ENCODE data around the gene TOR2A. TPM values are rescaled to one million over a fixed set of nuclear protein-coding genes. Genes with fewer than 3 reads are reported as not detected.

Gene TOR2A
- total RNA-seq, 3 donors from 2014 or later = 9.5 to 16.7 (median 9.6) TPM

DNA sequence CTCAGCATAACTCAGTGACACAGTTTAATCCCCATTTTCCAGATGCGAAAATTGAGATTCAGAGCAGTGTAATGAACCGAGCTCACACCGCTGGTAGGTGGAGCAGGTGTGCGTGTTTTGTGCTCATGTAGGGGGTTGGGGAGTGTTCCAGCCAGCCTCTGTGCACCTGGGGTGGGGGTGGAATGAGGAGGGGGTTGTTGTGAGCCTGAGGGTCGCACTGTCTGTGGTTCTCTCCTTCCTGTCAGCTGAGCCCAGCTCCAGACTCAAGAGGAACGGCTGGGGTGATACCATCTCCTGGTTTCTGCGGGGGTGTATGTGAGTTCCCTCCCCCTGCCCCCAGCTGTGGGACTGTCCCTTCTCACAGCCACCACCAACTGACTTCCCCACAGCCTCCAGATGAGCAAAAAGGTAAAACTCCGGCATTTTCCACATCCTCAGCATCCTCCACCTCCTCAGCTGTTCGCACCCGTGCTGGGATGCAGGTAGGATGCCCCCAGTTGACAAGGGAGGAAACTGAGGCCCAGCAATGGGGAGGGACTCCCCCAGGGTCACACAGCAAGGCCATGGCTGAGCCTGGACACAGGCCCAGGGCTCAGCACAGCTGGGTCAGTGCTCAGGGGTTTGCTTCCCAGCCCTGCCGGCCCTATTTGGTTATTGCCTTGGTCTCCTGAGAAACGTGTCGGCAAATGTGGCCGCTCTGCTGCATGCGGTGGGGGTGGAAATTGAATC lies 41.3 kb upstream of the TOR2A start:
- H3K4me3 ChIP-seq = peak overlapping the region in 2 of 3 donors; percentile 30 to 41
- intact Hi-C loops (cut with DNase I; ENCODE audit: low total_unique reads) = loop anchor here (5.0 kb wide), 1 partner anchor 1189 kb away; no protein-coding TSS in a partner anchor
- H3K27ac ChIP-seq = peak overlapping the region in 1 of 2 donors; percentile 52

DNA sequence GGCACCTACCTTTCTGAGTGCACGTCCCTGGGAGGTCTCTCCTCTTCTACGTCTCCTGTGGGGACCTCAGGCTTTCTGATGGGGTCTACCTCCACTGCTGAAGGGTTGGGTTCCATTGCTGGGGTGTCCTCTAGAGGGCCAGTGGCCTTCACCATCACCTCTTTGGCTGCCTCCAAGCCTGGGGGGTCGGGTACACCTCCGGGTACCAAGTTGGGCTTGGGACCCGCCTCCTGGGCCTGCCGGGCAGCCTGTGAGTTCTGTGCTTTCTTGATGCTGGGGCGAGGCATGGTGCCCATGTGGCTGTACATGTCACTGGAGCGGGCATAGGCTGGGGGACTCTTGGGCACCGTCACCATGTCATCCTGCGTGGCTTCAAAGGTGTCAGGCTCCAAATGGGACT lies 38.9 kb upstream of the TOR2A start:
- H3K4me3 ChIP-seq = no peak overlapping the region
- intact Hi-C loops (cut with DNase I; ENCODE audit: low total_unique reads) = no loop called here
- no peak for DNase-seq (ENCODE audit: low spot score in 2 of 2)

More for the DNA sequence above, 41.3 kb upstream of the TOR2A start:
- TF ChIP-seq POLR2A (IDR thresholded peaks at IDR 0.05) (no peak), POLR2AphosphoS5 (IDR thresholded peaks at IDR 0.05) (no peak)
- TF ChIP-seq, protein P1, sequence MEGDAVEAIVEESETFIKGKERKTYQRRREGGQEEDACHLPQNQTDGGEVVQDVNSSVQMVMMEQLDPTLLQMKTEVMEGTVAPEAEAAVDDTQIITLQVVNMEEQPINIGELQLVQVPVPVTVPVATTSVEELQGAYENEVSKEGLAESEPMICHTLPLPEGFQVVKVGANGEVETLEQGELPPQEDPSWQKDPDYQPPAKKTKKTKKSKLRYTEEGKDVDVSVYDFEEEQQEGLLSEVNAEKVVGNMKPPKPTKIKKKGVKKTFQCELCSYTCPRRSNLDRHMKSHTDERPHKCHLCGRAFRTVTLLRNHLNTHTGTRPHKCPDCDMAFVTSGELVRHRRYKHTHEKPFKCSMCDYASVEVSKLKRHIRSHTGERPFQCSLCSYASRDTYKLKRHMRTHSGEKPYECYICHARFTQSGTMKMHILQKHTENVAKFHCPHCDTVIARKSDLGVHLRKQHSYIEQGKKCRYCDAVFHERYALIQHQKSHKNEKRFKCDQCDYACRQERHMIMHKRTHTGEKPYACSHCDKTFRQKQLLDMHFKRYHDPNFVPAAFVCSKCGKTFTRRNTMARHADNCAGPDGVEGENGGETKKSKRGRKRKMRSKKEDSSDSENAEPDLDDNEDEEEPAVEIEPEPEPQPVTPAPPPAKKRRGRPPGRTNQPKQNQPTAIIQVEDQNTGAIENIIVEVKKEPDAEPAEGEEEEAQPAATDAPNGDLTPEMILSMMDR (IDR thresholded peaks at IDR 0.05) = no peak
- Histone ChIP-seq H3K27me3 (no peaks in the 10 kb centered on the region), H3K36me3 (no peaks in the 10 kb centered on the region), H3K9me3 (no peaks in the 10 kb centered on the region), H3K4me1 (no peaks in the 10 kb centered on the region)
- no peak for DNase-seq (ENCODE audit: low spot score in 2 of 2)

DNA sequence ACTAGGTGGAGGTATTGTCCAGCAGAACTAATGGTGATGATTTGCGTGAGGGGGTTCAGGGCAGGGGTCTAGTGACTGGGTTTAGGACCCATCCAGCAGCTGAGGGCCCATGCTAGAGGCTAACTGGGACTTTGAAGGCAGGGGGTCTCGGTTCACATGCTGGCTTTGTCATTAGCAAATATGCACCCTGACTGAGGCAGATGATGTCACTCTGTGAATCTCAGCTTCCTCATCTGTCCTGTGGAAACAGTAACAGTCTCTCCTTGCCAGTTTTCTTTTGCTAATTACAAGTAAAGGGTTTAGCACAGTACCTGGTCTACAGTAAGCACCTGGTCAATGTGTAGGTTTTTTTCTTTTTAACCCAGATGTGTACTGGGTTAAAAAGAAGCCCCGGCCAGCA lies 38.2 kb upstream of the TOR2A start:
- intact Hi-C loops (cut with DNase I; ENCODE audit: low total_unique reads) = no loop called here
- Histone ChIP-seq H3K36me3 (no peaks in the 10 kb centered on the region), H3K27me3 (no peaks in the 10 kb centered on the region), H3K4me1 (no peaks in the 10 kb centered on the region), H3K4me3 (no peak overlapping the region), H3K9me3 (no peaks in the 10 kb centered on the region), H3K27ac (no peak overlapping the region)
- no peak for DNase-seq (ENCODE audit: low spot score in 2 of 2)
- TF ChIP-seq POLR2A (IDR thresholded peaks at IDR 0.05) = no peak
- TF ChIP-seq POLR2AphosphoS5 (IDR thresholded peaks at IDR 0.05) = no peak
- TF ChIP-seq, protein P1 (IDR thresholded peaks at IDR 0.05) = no peak

More for the DNA sequence above, 38.9 kb upstream of the TOR2A start:
- TF ChIP-seq, protein P1 (IDR thresholded peaks at IDR 0.05) = no peak
- TF ChIP-seq POLR2A (IDR thresholded peaks at IDR 0.05) = no peak
- TF ChIP-seq POLR2AphosphoS5 (IDR thresholded peaks at IDR 0.05) = no peak
- no peaks in the 10 kb centered on the region for H3K4me1 ChIP-seq
- H3K9me3 ChIP-seq = no peaks in the 10 kb centered on the region
- no peak overlapping the region for H3K27ac ChIP-seq
- H3K36me3 ChIP-seq = no peaks in the 10 kb centered on the region
- H3K27me3 ChIP-seq = no peaks in the 10 kb centered on the region

DNA sequence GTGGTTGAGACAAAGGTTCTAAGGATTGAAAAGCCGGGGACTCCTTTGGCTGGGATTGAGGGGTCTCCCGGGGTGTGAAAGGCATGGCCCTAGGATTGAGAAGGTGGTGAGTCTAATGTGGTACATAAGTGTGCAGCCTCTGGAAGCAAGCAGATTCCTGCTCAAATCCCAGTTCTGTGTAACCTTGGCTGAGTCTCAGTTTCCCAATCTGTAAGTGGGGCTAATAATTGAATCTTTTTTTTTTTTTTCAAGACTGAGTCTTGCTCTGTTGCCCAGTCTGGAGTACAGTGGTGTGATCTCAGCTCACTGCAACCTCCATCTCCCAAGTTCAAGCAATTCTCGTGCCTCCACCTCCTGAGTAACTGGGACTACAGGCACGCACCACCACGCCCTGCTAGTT lies 37.5 kb upstream of the TOR2A start:
- Histone ChIP-seq H3K9me3 (no peaks in the 10 kb centered on the region), H3K4me1 (no peaks in the 10 kb centered on the region), H3K4me3 (no peak overlapping the region), H3K27me3 (no peaks in the 10 kb centered on the region), H3K36me3 (no peaks in the 10 kb centered on the region), H3K27ac (no peak overlapping the region)
- no peak for DNase-seq (ENCODE audit: low spot score in 2 of 2)
- TF ChIP-seq POLR2A (IDR thresholded peaks at IDR 0.05) = no peak
- TF ChIP-seq, protein P1 (IDR thresholded peaks at IDR 0.05) = no peak
- TF ChIP-seq POLR2AphosphoS5 (IDR thresholded peaks at IDR 0.05) = no peak
- intact Hi-C loops (cut with DNase I; ENCODE audit: low total_unique reads) = no loop called here

DNA sequence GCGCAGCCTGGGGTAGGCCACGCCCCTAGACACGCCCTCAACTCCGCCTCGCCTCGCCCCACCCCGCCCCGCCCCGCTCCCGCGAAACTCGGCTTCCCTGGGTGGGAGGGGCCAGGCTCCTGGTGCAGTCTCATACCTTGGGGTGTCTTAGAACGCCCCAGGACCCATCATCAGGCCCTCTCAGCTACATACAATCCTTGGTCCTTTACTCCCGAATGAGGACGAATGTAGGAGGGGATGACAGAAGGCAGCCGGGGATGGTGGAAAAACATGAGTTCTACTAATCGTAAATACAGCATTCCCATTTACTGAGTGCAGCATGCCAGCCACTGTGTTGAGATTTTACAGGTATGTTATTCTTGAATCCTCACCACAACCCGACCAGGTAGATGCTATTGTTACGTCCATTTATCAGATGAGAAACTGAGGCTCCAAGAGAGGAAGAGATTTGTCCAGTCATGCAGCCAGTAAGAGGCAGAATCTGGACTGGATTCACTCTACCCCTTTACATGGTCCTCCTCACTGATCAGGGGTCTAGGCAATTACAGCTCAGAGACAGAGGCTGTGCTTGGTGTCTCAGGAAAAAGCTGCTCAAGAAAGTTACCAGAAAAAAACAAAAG lies 36.6 kb upstream of the TOR2A start:
- no peaks in the 10 kb centered on the region for H3K4me1 ChIP-seq

More for the DNA sequence above, 36.6 kb upstream of the TOR2A start:
- Histone ChIP-seq H3K27ac (peak overlapping the region; percentile 22 to 56), H3K36me3 (no peaks in the 10 kb centered on the region), H3K4me3 (peak overlapping the region; percentile 52 to 68 (median 61)), H3K9me3 (no peaks in the 10 kb centered on the region), H3K27me3 (no peaks in the 10 kb centered on the region)
- TF ChIP-seq, protein P1 (IDR thresholded peaks at IDR 0.05) = no peak
- no peak for TF ChIP-seq POLR2A (IDR thresholded peaks at IDR 0.05)
- no peak for TF ChIP-seq POLR2AphosphoS5 (IDR thresholded peaks at IDR 0.05)
- no peak for DNase-seq (ENCODE audit: low spot score in 2 of 2)
- intact Hi-C loops (cut with DNase I; ENCODE audit: low total_unique reads) = loop anchor here (1.0 kb wide), 1 partner anchor 39 kb away; no protein-coding TSS in a partner anchor

Measured in breast epithelium (tissue), 4 donors.